ENCODE data around the gene ARHGAP24.

DNA sequence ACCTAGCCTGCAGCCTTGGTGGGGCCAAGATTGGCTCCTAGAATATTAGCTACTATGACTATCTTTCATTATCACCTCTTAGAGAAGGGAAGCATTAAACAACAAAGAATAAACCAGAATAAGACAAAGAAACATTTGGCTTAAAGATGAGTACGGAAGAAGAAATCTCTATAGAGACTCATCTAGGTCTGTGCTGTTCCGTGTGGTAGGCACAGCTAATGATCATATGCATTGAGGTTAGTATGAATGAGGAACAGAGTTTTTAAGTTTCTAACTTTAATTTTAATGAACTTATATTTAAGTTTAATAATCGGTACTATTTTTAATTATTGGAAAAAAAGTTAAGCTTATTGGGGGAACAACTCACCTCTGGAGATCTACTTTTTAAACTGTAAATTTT lies 24.6 kb downstream of the ARHGAP24 start:
- no peak for TF ChIP-seq EP300 (IDR thresholded peaks at IDR 0.05)
- TF ChIP-seq, protein P1, sequence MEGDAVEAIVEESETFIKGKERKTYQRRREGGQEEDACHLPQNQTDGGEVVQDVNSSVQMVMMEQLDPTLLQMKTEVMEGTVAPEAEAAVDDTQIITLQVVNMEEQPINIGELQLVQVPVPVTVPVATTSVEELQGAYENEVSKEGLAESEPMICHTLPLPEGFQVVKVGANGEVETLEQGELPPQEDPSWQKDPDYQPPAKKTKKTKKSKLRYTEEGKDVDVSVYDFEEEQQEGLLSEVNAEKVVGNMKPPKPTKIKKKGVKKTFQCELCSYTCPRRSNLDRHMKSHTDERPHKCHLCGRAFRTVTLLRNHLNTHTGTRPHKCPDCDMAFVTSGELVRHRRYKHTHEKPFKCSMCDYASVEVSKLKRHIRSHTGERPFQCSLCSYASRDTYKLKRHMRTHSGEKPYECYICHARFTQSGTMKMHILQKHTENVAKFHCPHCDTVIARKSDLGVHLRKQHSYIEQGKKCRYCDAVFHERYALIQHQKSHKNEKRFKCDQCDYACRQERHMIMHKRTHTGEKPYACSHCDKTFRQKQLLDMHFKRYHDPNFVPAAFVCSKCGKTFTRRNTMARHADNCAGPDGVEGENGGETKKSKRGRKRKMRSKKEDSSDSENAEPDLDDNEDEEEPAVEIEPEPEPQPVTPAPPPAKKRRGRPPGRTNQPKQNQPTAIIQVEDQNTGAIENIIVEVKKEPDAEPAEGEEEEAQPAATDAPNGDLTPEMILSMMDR (IDR thresholded peaks at IDR 0.05), result no peak
